Right atrium auricular region (tissue), 2 donors: ENCODE results near the gene TSHR. TPM values are rescaled to one million over a fixed set of nuclear protein-coding genes. Genes with fewer than 3 reads are reported as not detected.

Source experiments
- DNase-seq: peaks from one replicate; pipeline ENCODE4 v3.0.0-alpha.2; 2019; ENCODE audit warnings: low spot score
- H3K27ac ChIP-seq, 2 donors: fragments of 200-600 bp; sonication (generic); 1 replicate in 1 of 2; 2 replicates in 1 of 2; pipeline ENCODE4 v1.5.1; 2016 to 2019
- H3K27me3 ChIP-seq, 2 donors: fragments of 200-600 bp; sonication (generic); one replicate each; pipeline versions ENCODE4 v1.5.1 to v1.6.0; 2017 to 2019
- H3K36me3 ChIP-seq: fragments of 200-600 bp; sonication (generic); one replicate; pipeline ENCODE4 v1.5.1; 2016
- H3K4me1 ChIP-seq, 2 donors: fragments of 200-600 bp; sonication (generic); one replicate each; pipeline versions ENCODE4 v1.5.1 to v1.6.0; 2017 to 2019
- H3K4me3 ChIP-seq, 2 donors: fragments of 200-600 bp; sonication (generic); 1 replicate in 1 of 2; 2 replicates in 1 of 2; pipeline ENCODE4 v1.5.1; 2017 to 2019; ENCODE audit warnings: mild to moderate bottlenecking in 1 of 2, moderate library complexity in 1 of 2
- H3K9me3 ChIP-seq, 2 donors: fragments of 200-600 bp; sonication (generic); one replicate each; pipeline ENCODE4 v1.5.1; 2019
- CTCF ChIP-seq, 2 donors: fragments of 200-600 bp; sonication (generic); IDR thresholded peaks; one replicate each; pipeline ENCODE4 v1.5.1; 2019; ENCODE audit warnings: antibody characterized with exemption in 2 of 2
- total RNA-seq, 2 donors: library from RNA; depleted of rRNA; stranded (reverse); fragments of >200 nt; gene quantifications; one replicate each; pipeline ENCODE4 v1.1.0, GENCODE V29; 2016

TSHR gene
- total RNA-seq, 2 donors from 2014 or later: not detected

GRCh38 chr14:81148635-81149034, 193.2 kb downstream of the TSHR start:
- no peak for TF ChIP-seq CTCF (IDR thresholded peaks at IDR 0.05)

GRCh38 chr14:81153187-81153586, 197.8 kb downstream of the TSHR start:
- no peak for DNase-seq
- Histone ChIP-seq H3K27me3 (no peaks in the 10 kb centered on the region), H3K9me3 (no peaks in the 10 kb centered on the region), H3K36me3 (no peaks in the 10 kb centered on the region), H3K27ac (no peak overlapping the region), H3K4me3 (no peak overlapping the region), H3K4me1 (no peaks in the 10 kb centered on the region)
- no peak for TF ChIP-seq CTCF (IDR thresholded peaks at IDR 0.05)

More at GRCh38 chr14:81148635-81149034, 193.2 kb downstream of the TSHR start:
- H3K4me3 ChIP-seq: no peak overlapping the region
- no peak overlapping the region for H3K27ac ChIP-seq
- DNase-seq: no peak
- H3K4me1 ChIP-seq: no peaks in the 10 kb centered on the region
- H3K9me3 ChIP-seq: no peaks in the 10 kb centered on the region
- H3K27me3 ChIP-seq: no peaks in the 10 kb centered on the region
- no peaks in the 10 kb centered on the region for H3K36me3 ChIP-seq

- TF ChIP-seq CTCF (IDR thresholded peaks at IDR 0.05): no peak
- Histone ChIP-seq H3K27ac (no peak overlapping the region), H3K36me3 (no peaks in the 10 kb centered on the region)
Measured at GRCh38 chr14:81157431-81157830, 202.0 kb downstream of the TSHR start.

GRCh38 chr14:81161088-81161487, 205.7 kb downstream of the TSHR start:
- no peak overlapping the region for H3K27ac ChIP-seq
- no peaks in the 10 kb centered on the region for H3K36me3 ChIP-seq
- H3K4me3 ChIP-seq: no peak overlapping the region
- H3K27me3 ChIP-seq: no peaks in the 10 kb centered on the region
- H3K9me3 ChIP-seq: no peaks in the 10 kb centered on the region
- no peaks in the 10 kb centered on the region for H3K4me1 ChIP-seq
- no peak for DNase-seq
- TF ChIP-seq CTCF (IDR thresholded peaks at IDR 0.05): no peak

More at GRCh38 chr14:81157431-81157830, 202.0 kb downstream of the TSHR start:
- H3K27me3 ChIP-seq: no peaks in the 10 kb centered on the region
- no peak overlapping the region for H3K4me3 ChIP-seq
- no peaks in the 10 kb centered on the region for H3K4me1 ChIP-seq
- DNase-seq: no peak
- H3K9me3 ChIP-seq: no peaks in the 10 kb centered on the region

GRCh38 chr14:81161749-81162148, 206.3 kb downstream of the TSHR start:
- no peaks in the 10 kb centered on the region for H3K9me3 ChIP-seq
- no peak overlapping the region for H3K4me3 ChIP-seq
- H3K27ac ChIP-seq: no peak overlapping the region
- no peaks in the 10 kb centered on the region for H3K36me3 ChIP-seq
- H3K4me1 ChIP-seq: no peaks in the 10 kb centered on the region
- no peaks in the 10 kb centered on the region for H3K27me3 ChIP-seq
- no peak for TF ChIP-seq CTCF (IDR thresholded peaks at IDR 0.05)
- DNase-seq: no peak

GRCh38 chr14:81162941-81163340, 207.5 kb downstream of the TSHR start:
- Histone ChIP-seq H3K27me3 (no peaks in the 10 kb centered on the region), H3K27ac (no peak overlapping the region), H3K4me3 (no peak overlapping the region), H3K36me3 (no peaks in the 10 kb centered on the region), H3K4me1 (no peaks in the 10 kb centered on the region), H3K9me3 (no peaks in the 10 kb centered on the region)
- no peak for TF ChIP-seq CTCF (IDR thresholded peaks at IDR 0.05)
- DNase-seq: no peak
